Caco-2 (cell line): ENCODE measurements around the gene CSNK1A1. TPM values are rescaled to one million over a fixed set of nuclear protein-coding genes. Genes with fewer than 3 reads are reported as not detected.

Source experiments
- BruUV-seq: library from RNA; stranded (reverse); fragments of 400-500 nt; replicated peaks from 2 replicates; lab custom pipeline; 2021; lab: Mats Ljungman, UMichigan
- CTCF ChIA-PET: fragments of 300-600 bp; sonication (Branson Sonifier 250); formaldehyde crosslinking; loops from one replicate; lab custom pipeline; 2022; ENCODE audit warnings: antibody characterized with exemption; lab: Charles Lee
- POLR2A ChIA-PET: fragments of 300-600 bp; sonication (Branson Sonifier 250); formaldehyde crosslinking; loops from one replicate; lab custom pipeline; 2022; ENCODE audit warnings: antibody characterized with exemption; lab: Charles Lee
- DNase-seq, 2 experiments: peaks; one replicate each; pipeline versions ENCODE4 v3.0.0 to v3.0.0-alpha.2; 2020 to 2022
- H3K27me3 ChIP-seq: replicated peaks from 2 replicates; pipeline ENCODE4 v1.6.0; 2011; ENCODE audit warnings: low read length; ENCODE audit not compliant: control insufficient read depth, insufficient read depth
- H3K36me3 ChIP-seq: 2 replicates; pipeline ENCODE4 v1.5.1; 2011; ENCODE audit warnings: low read length; ENCODE audit not compliant: control insufficient read depth, insufficient read depth
- H3K4me1 ChIP-seq: fragments of 250-450 bp; sonication (Bioruptor Pico); 2 replicates; pipeline ENCODE4 v1.5.1; 2020; ENCODE audit warnings: mild to moderate bottlenecking
- H3K4me3 ChIP-seq: 2 replicates; pipeline ENCODE4 v1.5.1; 2011; ENCODE audit warnings: low read depth, mild to moderate bottlenecking, control low read depth, low read length
- H3K9me3 ChIP-seq: fragments of 250-450 bp; sonication (Bioruptor Pico); 2 replicates; pipeline ENCODE4 v1.5.1; 2020; ENCODE audit warnings: mild to moderate bottlenecking, moderate library complexity
- H3K27ac Mint-ChIP-seq: one replicate; pipeline ENCODE4 v1.8.0; 2022; ENCODE audit warnings: mixed read lengths; ENCODE audit not compliant: unreplicated experiment
- H3K27me3 Mint-ChIP-seq: one replicate; pipeline ENCODE4 v1.8.0; 2022; ENCODE audit warnings: mixed read lengths; ENCODE audit not compliant: insufficient read depth, unreplicated experiment
- H3K36me3 Mint-ChIP-seq: one replicate; pipeline ENCODE4 v1.8.0; 2022; ENCODE audit warnings: mild to moderate bottlenecking, mixed read lengths; ENCODE audit not compliant: insufficient read depth, unreplicated experiment
- H3K4me1 Mint-ChIP-seq: one replicate; pipeline ENCODE4 v1.8.0; 2022; ENCODE audit warnings: low read depth, mixed read lengths; ENCODE audit not compliant: unreplicated experiment
- H3K4me3 Mint-ChIP-seq: one replicate; pipeline ENCODE4 v1.8.0; 2022; ENCODE audit warnings: mild to moderate bottlenecking, moderate library complexity, mixed read lengths; ENCODE audit not compliant: unreplicated experiment
- H3K9me3 Mint-ChIP-seq: one replicate; pipeline ENCODE4 v1.8.0; 2022; ENCODE audit warnings: mixed read lengths; ENCODE audit not compliant: unreplicated experiment
- CTCF ChIP-seq, 2 experiments: fragments of 200-600 bp in 1 of 2; IDR thresholded peaks; 1 replicate in 1 of 2; 2 replicates in 1 of 2; pipeline versions ENCODE4 v1.5.1 to v1.8.0; 2011 to 2022; ENCODE audit warnings: antibody characterized with exemption in 1 of 2, control low read depth in 1 of 2, inconsistent platforms in 1 of 2, low read depth in 1 of 2, low read length in 1 of 2, mild to moderate bottlenecking in 1 of 2, moderate library complexity in 1 of 2; ENCODE audit not compliant: insufficient read depth in 1 of 2, severe bottlenecking in 1 of 2, unreplicated experiment in 1 of 2
- intact Hi-C: fragments of 100-400 bp; cut with micrococcal nuclease; formaldehyde crosslinking; loops from one replicate; pipeline ENCODE4 v1.10.0; 2022; ENCODE audit not compliant: unreplicated experiment
- total RNA-seq: library from RNA; stranded (reverse); gene quantifications from 2 replicates; pipeline ENCODE4 v1.2.3, GENCODE V29; 2022

The CSNK1A1 gene
- total RNA-seq, 1 experiment from 2014 or later, result 264 TPM

DNA sequence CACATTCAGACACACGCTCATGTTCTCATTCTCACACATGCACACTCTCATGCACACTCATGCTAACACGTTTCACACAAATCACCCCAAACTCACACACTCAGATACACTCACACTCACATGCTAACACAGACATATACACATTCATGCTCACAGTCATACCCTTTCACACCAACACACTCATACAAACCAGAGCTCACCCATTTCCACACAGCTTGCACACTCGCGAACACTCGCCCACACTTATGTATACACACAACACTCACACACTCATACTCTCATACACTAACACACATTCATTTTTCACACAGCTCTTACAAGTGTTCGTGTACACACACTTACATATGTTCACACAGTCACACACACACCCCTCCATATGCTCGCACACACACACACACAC is 108.0 kb downstream of the CSNK1A1 start:
- no peaks in the 10 kb centered on the region for H3K9me3 Mint-ChIP-seq
- H3K4me1 ChIP-seq, result peaks cover 28% of the 10 kb centered on the region
- H3K27ac Mint-ChIP-seq, result no peak overlapping the region
- no peaks in the 10 kb centered on the region for H3K36me3 Mint-ChIP-seq
- no peak for DNase-seq
- no peak overlapping the region for H3K4me3 Mint-ChIP-seq
- intact Hi-C loops, result loop anchor here (2.0 kb wide), 2 partner anchors 40 to 176 kb away; no protein-coding TSS in a partner anchor
- H3K4me1 Mint-ChIP-seq, result peaks cover 30% of the 10 kb centered on the region
- H3K9me3 ChIP-seq, result no peaks in the 10 kb centered on the region
- no peak overlapping the region for H3K4me3 ChIP-seq
- no TSS peak for BruUV-seq
- TF ChIP-seq CTCF (IDR thresholded peaks at IDR 0.05; ENCODE audit: insufficient read depth in 1 of 2, low read depth in 1 of 2, low read length in 1 of 2, severe bottlenecking in 1 of 2, unreplicated experiment in 1 of 2), result no peak
- ChIA-PET CTCF (interaction anchor here (0.6 to 1.2 kb wide), 5 partner anchors 9 to 319 kb away, joined by 3 read pairs; no protein-coding TSS in a partner anchor), POLR2A (no interaction called here)
- no peaks in the 10 kb centered on the region for H3K36me3 ChIP-seq
- no peaks in the 10 kb centered on the region for H3K27me3 ChIP-seq
- no peaks in the 10 kb centered on the region for H3K27me3 Mint-ChIP-seq

DNA sequence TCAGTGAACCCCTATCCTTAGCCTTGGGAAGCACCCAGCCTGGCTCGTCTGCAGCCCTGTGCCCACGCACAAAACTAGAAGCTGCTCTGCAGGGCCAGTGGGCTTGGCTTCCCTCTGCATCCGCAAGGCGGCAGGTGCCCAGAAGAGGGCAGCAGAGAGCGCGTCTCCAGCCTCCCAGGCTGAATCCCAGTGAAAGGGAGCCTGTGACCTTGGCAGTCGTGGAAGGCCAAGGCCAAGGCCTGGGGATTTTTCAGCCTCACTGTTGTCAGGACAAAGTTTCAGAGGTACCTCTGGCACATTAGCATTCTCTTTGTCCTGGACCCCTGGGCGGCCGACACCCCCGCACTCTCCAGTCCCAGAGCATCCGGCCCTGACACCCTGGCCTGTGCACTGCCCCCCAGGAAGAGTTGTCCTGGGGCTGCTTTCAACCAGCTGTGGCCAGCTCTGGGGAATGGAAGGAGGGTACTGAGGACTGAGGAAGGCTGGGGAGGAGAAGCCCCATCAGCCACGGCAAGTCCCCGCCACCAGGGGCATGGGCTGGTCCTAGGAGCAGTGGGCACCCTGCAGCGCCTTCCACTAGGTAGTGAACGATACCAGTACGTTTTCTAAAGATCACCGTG is 108.6 kb downstream of the CSNK1A1 start:
- no peaks in the 10 kb centered on the region for H3K36me3 ChIP-seq
- Mint-ChIP-seq H3K9me3 (no peaks in the 10 kb centered on the region), H3K4me3 (no peak overlapping the region), H3K36me3 (no peaks in the 10 kb centered on the region), H3K27ac (peak overlapping the region; percentile 47), H3K4me1 (peaks cover 30% of the 10 kb centered on the region), H3K27me3 (no peaks in the 10 kb centered on the region)
- no TSS peak for BruUV-seq
- no peaks in the 10 kb centered on the region for H3K9me3 ChIP-seq
- intact Hi-C loops, result loop anchor here (1.0 to 2.0 kb wide), 5 partner anchors 10 to 176 kb away; partner anchors contain the start of gene CSNK1A1
- ChIA-PET POLR2A (no interaction called here), CTCF (interaction anchor here (0.6 to 1.8 kb wide), 10 partner anchors 9 to 176 kb away, joined by 3 to 6 read pairs (median 3); no protein-coding TSS in a partner anchor)
- no peak overlapping the region for H3K4me3 ChIP-seq
- no peaks in the 10 kb centered on the region for H3K27me3 ChIP-seq
- TF ChIP-seq CTCF (IDR thresholded peaks at IDR 0.05; ENCODE audit: insufficient read depth in 1 of 2, low read depth in 1 of 2, low read length in 1 of 2, severe bottlenecking in 1 of 2, unreplicated experiment in 1 of 2), result peak; percentile 85 to 95
- H3K4me1 ChIP-seq, result peaks cover 23% of the 10 kb centered on the region
- DNase-seq, result peak; percentile 81 to 92

Other genes with a start within 250 kb of the CSNK1A1 start
- gene GRPEL2, start 205.9 kb downstream of the CSNK1A1 start, total RNA-seq, result 33.6 and 36.8 TPM in 2 replicates
- gene PCYOX1L, start 193.4 kb downstream of the CSNK1A1 start, total RNA-seq, result 8.7 and 10.4 TPM in 2 replicates
- gene IL17B, start 172.1 kb downstream of the CSNK1A1 start, total RNA-seq, result not detected in 2 replicates
- 0.70 and 0.86 TPM in 2 replicates for gene ARHGEF37, start 30.1 kb upstream of the CSNK1A1 start, total RNA-seq
- gene PPARGC1B, start 178.9 kb upstream of the CSNK1A1 start, total RNA-seq, result 7.7 and 8.0 TPM in 2 replicates